ENCODE results near the gene ALG9.

DNA sequence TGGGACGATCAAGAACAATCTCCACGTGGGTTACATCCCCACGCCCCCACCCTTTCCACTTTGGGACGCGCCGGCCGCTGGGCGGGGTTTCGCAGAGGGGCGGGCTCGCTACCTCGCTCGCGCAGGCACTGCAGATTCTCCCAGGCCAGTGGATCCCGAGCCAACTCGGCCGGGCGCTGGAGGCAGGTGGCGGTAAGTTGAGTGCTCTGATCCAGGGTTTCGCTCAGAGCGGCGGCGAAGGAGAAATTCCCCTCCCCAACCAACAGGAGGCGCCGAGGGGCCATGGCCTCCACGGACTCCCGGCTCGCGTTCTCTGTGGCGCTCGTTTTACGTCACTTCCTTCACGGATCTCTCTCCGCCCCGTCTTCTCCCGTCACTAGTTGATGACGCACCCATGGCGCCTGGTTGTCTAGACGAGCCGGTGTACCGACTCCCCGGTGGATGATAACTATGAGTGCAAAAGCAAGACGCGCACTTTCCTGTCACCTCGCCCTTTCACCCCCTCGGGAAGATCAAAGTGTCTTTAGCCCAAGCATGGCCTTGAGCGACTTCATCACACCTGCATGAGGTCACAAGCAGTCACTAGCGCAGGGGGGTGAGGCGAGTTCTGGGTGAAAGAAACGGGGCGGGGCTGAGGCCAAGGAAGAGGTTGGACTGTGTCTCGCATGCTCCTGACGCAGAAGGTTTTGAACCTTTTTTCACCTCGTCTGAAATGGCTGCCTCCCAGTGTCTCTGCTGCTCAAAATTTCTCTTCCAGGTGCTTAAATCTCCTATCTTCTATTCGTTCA lies 7.7 kb upstream of the ALG9 start, which contains the start of the genes CFAP68 and FDXACB1:
- TF ChIP-seq CTCF (conservative IDR thresholded peaks at IDR 0.05) (peak; percentile 99), ZFX (IDR thresholded peaks at IDR 0.05) (peak; percentile 24; the same call in 1 of the 2 replicates)

Data from C4-2B (cell line).